Liver (tissue), 9 donors: ENCODE results near the gene PCDH9. TPM values are rescaled to one million over a fixed set of nuclear protein-coding genes. Genes with fewer than 3 reads are reported as not detected.

Experiments used
- DNase-seq: peaks from one replicate; pipeline ENCODE4 v3.0.0-alpha.2; 2017; ENCODE audit warnings: low spot score
- H3K27ac ChIP-seq, 2 donors: one replicate each; pipeline ENCODE4 v1.7.0; 2013; ENCODE audit warnings: inconsistent platforms in 2 of 2, low read length in 2 of 2, control low read depth in 1 of 2, low read depth in 1 of 2, mild to moderate bottlenecking in 1 of 2
- H3K27me3 ChIP-seq, 4 donors: one replicate each; pipeline versions ENCODE4 v1.6.1 to v1.7.0; 2013; ENCODE audit warnings: low read length in 3 of 4, inconsistent platforms in 1 of 4, mild to moderate bottlenecking in 1 of 4, moderate library complexity in 1 of 4; ENCODE audit not compliant: control insufficient read depth in 4 of 4, insufficient read depth in 4 of 4
- H3K36me3 ChIP-seq, 4 donors: one replicate each; pipeline versions ENCODE4 v1.6.1 to v1.7.0; 2013; ENCODE audit warnings: low read length in 3 of 4, mild to moderate bottlenecking in 3 of 4, low read depth in 1 of 4, moderate library complexity in 1 of 4; ENCODE audit not compliant: control insufficient read depth in 4 of 4, insufficient read depth in 3 of 4
- H3K4me1 ChIP-seq, 4 donors: one replicate each; pipeline versions ENCODE4 v1.6.1 to v1.7.0; 2013; ENCODE audit warnings: low read length in 3 of 4, mild to moderate bottlenecking in 3 of 4, moderate library complexity in 1 of 4; ENCODE audit not compliant: control insufficient read depth in 4 of 4, insufficient read depth in 4 of 4
- H3K4me3 ChIP-seq, 3 donors: one replicate each; pipeline versions ENCODE4 v1.6.1 to v1.7.0; 2013; ENCODE audit warnings: low read length in 3 of 3, control low read depth in 1 of 3, low read depth in 1 of 3, mild to moderate bottlenecking in 1 of 3
- H3K9ac ChIP-seq, 2 donors: one replicate each; pipeline ENCODE4 v1.7.0; 2013; ENCODE audit warnings: low read length in 2 of 2, mild to moderate bottlenecking in 2 of 2, moderate library complexity in 2 of 2, control low read depth in 1 of 2, low read depth in 1 of 2
- H3K9me3 ChIP-seq, 4 donors: one replicate each; pipeline versions ENCODE4 v1.6.1 to v1.7.0; 2013; ENCODE audit warnings: low read length in 3 of 4; ENCODE audit not compliant: control insufficient read depth in 4 of 4
- ATF3 ChIP-seq: IDR thresholded peaks from 2 replicates; pipeline ENCODE4 v1.6.1; 2016; ENCODE audit warnings: antibody characterized with exemption
- CTCF ChIP-seq: fragments of 150-350 bp; IDR thresholded peaks from 2 replicates; pipeline ENCODE4 v1.5.1; 2017; ENCODE audit warnings: improper control_type of control experiment, low read depth, low read length; ENCODE audit not compliant: missing input control
- EGR1 ChIP-seq, 2 donors: IDR thresholded peaks; 2 replicates each; pipeline ENCODE4 v1.6.1; 2016 to 2018; ENCODE audit warnings: antibody characterized with exemption in 2 of 2, low read depth in 2 of 2
- FOXA1 ChIP-seq: IDR thresholded peaks from 2 replicates; pipeline ENCODE4 v1.6.1; 2016; ENCODE audit warnings: antibody characterized with exemption
- GABPA ChIP-seq, 2 donors: IDR thresholded peaks in 1 of 2; conservative IDR thresholded peaks in 1 of 2; 2 replicates each; pipeline ENCODE4 v1.6.1; 2016; ENCODE audit warnings: antibody characterized with exemption in 2 of 2, mild to moderate bottlenecking in 1 of 2, moderate library complexity in 1 of 2
- HNF4A ChIP-seq, 2 donors: conservative IDR thresholded peaks; 2 replicates each; pipeline ENCODE4 v1.6.1; 2016; ENCODE audit warnings: antibody characterized with exemption in 2 of 2, mild to moderate bottlenecking in 2 of 2
- JUND ChIP-seq, 2 donors: IDR thresholded peaks; 2 replicates each; pipeline ENCODE4 v1.6.1; 2016; ENCODE audit warnings: antibody characterized with exemption in 2 of 2
- MAX ChIP-seq: IDR thresholded peaks from 2 replicates; pipeline ENCODE4 v1.6.1; 2016; ENCODE audit warnings: antibody characterized with exemption
- NR2F2 ChIP-seq: IDR thresholded peaks from 2 replicates; pipeline ENCODE4 v1.6.1; 2016; ENCODE audit warnings: antibody characterized with exemption
- RAD21 ChIP-seq, 2 donors: IDR thresholded peaks; 2 replicates each; pipeline ENCODE4 v1.6.1; 2016; ENCODE audit warnings: antibody characterized with exemption in 2 of 2, mild to moderate bottlenecking in 2 of 2
- REST ChIP-seq: IDR thresholded peaks from 2 replicates; pipeline ENCODE4 v1.6.1; 2016; ENCODE audit warnings: antibody characterized with exemption, mild to moderate bottlenecking
- RXRA ChIP-seq, 2 donors: IDR thresholded peaks; 2 replicates each; pipeline ENCODE4 v1.6.1; 2017 to 2018; ENCODE audit warnings: antibody characterized with exemption in 2 of 2, mild to moderate bottlenecking in 1 of 2
- SP1 ChIP-seq: IDR thresholded peaks from 2 replicates; pipeline ENCODE4 v1.6.1; 2018; ENCODE audit warnings: antibody characterized with exemption, mild to moderate bottlenecking
- YY1 ChIP-seq: IDR thresholded peaks from 2 replicates; pipeline ENCODE4 v1.6.1; 2016; ENCODE audit warnings: antibody characterized with exemption, mild to moderate bottlenecking
- ZBTB33 ChIP-seq: IDR thresholded peaks from 2 replicates; pipeline ENCODE4 v1.6.1; 2016; ENCODE audit warnings: antibody characterized with exemption
- WGBS: extraction: QIAGEN DNeasy Blood & Tissue Kit; methylation state at CpG from one replicate; pipeline ENCODE4 v1.1.7; 2013; 5-methylcytosine and 5-hydroxymethylcytosine counted together
- polyA plus RNA-seq, 2 donors: library from polyadenylated mRNA; stranded (reverse) in 1 of 2; unstranded in 1 of 2; fragments of 200-250 nt in 1 of 2; fragments of >200 nt in 1 of 2; fragmentation: Nextera tagmentation in 1 of 2; extraction: Ambion mirVana in 1 of 2; gene quantifications; one replicate each; pipeline versions ENCODE4 v1.2.1 to v1.2.3, GENCODE V29; 2013 to 2015
- total RNA-seq, 2 donors: library from RNA; depleted of rRNA; stranded (reverse); fragments of >200 nt; gene quantifications; one replicate each; pipeline ENCODE4 v1.2.3, GENCODE V29; 2014
- donor health status: healthy.
- donor health status: healthy.
- donor health status: healthy.
- donor health status: healthy.
- donor health status: healthy.

The PCDH9 gene
- total and polyA plus RNA-seq, 4 donors = 0.90 to 4.0 (median 2.2) TPM

- WGBS = 18% methylated on average over 1 of the region's 1 CpG
- H3K27ac ChIP-seq = no peak overlapping the region
- no peaks in the 10 kb centered on the region for H3K36me3 ChIP-seq
- no peaks in the 10 kb centered on the region for H3K9me3 ChIP-seq
- peaks cover 0 to 4% (median 0%) of the 10 kb centered on the region in 4 donors for H3K27me3 ChIP-seq
- TF ChIP-seq NR2F2 (no peak), SP1 (no peak), ZBTB33 (no peak), REST (no peak), RXRA (IDR thresholded peaks at IDR 0.05) (no peak), MAX (no peak), RAD21 (IDR thresholded peaks at IDR 0.05) (no peak), HNF4A (conservative IDR thresholded peaks at IDR 0.05) (no peak), JUND (IDR thresholded peaks at IDR 0.05) (no peak)
- H3K4me1 ChIP-seq = peaks cover 0 to 13% (median 3%) of the 10 kb centered on the region in 4 donors
- H3K9ac ChIP-seq = no peak overlapping the region
- no peak for DNase-seq
- peak overlapping the region in 1 of 3 donors; percentile 0 for H3K4me3 ChIP-seq
Measured at GRCh38 chr13:67223742-67224141, 6.4 kb downstream of the PCDH9 start.

GRCh38 chr13:67223024-67223423, 7.1 kb downstream of the PCDH9 start:
- TF ChIP-seq ATF3 (no peak), JUND (IDR thresholded peaks at IDR 0.05) (no peak), CTCF (no peak), EGR1 (IDR thresholded peaks at IDR 0.05; ENCODE audit: low read depth in 2 of 2) (no peak), MAX (no peak), GABPA (IDR thresholded peaks at IDR 0.05 in 1 of 2, conservative IDR thresholded peaks at IDR 0.05 in 1 of 2) (no peak), RXRA (IDR thresholded peaks at IDR 0.05) (no peak), RAD21 (IDR thresholded peaks at IDR 0.05) (no peak), FOXA1 (no peak), YY1 (no peak)
- no peak for DNase-seq
- H3K9ac ChIP-seq = no peak overlapping the region

More at GRCh38 chr13:67223024-67223423, 7.1 kb downstream of the PCDH9 start:
- peaks cover 0 to 4% (median 0%) of the 10 kb centered on the region in 4 donors for H3K27me3 ChIP-seq
- no peaks in the 10 kb centered on the region for H3K36me3 ChIP-seq
- no peaks in the 10 kb centered on the region for H3K9me3 ChIP-seq
- WGBS = 51% methylated on average over 2 of the region's 2 CpGs
- H3K4me1 ChIP-seq = peaks cover 0 to 7% (median 3%) of the 10 kb centered on the region in 4 donors
- no peak overlapping the region for H3K4me3 ChIP-seq
- H3K27ac ChIP-seq = no peak overlapping the region
